ENCODE measurements around the gene WDR13.
"Not testable (repeated sequence)": the region's sequence is repeated elsewhere in the genome, so short reads cannot be mapped to it uniquely, and the experiment has no call there.

The WDR13 gene

GRCh38 chrX:48595929-48596328 lies 1.4 kb upstream of the WDR13 start:
- DNase-seq (ENCODE audit: low spot score) = no peak

GRCh38 chrX:48598614-48599013 lies 1.3 kb downstream of the WDR13 start:
- no peak for DNase-seq (ENCODE audit: low spot score)

- no peak for DNase-seq (ENCODE audit: low spot score)
Measured at GRCh38 chrX:48599341-48599740, 2.0 kb downstream of the WDR13 start.

GRCh38 chrX:48600226-48600625 lies 2.9 kb downstream of the WDR13 start:
- no peak for DNase-seq (ENCODE audit: low spot score)

GRCh38 chrX:48601741-48602394 lies 4.6 kb downstream of the WDR13 start:
- no peak for DNase-seq (ENCODE audit: low spot score)

GRCh38 chrX:48604701-48605100 lies 7.4 kb downstream of the WDR13 start:
- no peak for DNase-seq (ENCODE audit: low spot score)

GRCh38 chrX:48606091-48606490 lies 8.8 kb downstream of the WDR13 start:
- no peak for DNase-seq (ENCODE audit: low spot score)

GRCh38 chrX:48611703-48612102 lies 14.4 kb downstream of the WDR13 start:
- DNase-seq (ENCODE audit: low spot score) = no peak

GRCh38 chrX:48613502-48614160 lies 16.3 kb downstream of the WDR13 start:
- no peak for DNase-seq (ENCODE audit: low spot score)

GRCh38 chrX:48616576-48616975 lies 19.3 kb downstream of the WDR13 start:
- no peak for DNase-seq (ENCODE audit: low spot score)

- DNase-seq (ENCODE audit: low spot score) = no peak
Measured at GRCh38 chrX:48617542-48618340, 20.4 kb downstream of the WDR13 start.

GRCh38 chrX:48626401-48627298 lies 29.4 kb downstream of the WDR13 start:
- DNase-seq (ENCODE audit: low spot score) = no peak

GRCh38 chrX:48631376-48632090 lies 34.2 kb downstream of the WDR13 start:
- peak; percentile 86 for DNase-seq (ENCODE audit: low spot score)

GRCh38 chrX:48632207-48632606 lies 34.9 kb downstream of the WDR13 start:
- DNase-seq (ENCODE audit: low spot score) = no peak

GRCh38 chrX:48636301-48636700 lies 39.0 kb downstream of the WDR13 start:
- DNase-seq (ENCODE audit: low spot score) = no peak

GRCh38 chrX:48636776-48637175 lies 39.5 kb downstream of the WDR13 start:
- no peak for DNase-seq (ENCODE audit: low spot score)

- no peak for DNase-seq (ENCODE audit: low spot score)
Measured at GRCh38 chrX:48645669-48646068, 48.4 kb downstream of the WDR13 start.

- DNase-seq (ENCODE audit: low spot score) = peak; percentile 44
Measured at GRCh38 chrX:48648336-48648751, 51.1 kb downstream of the WDR13 start.

- DNase-seq (ENCODE audit: low spot score) = no peak
Measured at GRCh38 chrX:48649102-48649501, 51.8 kb downstream of the WDR13 start.

- not testable (repeated sequence) for DNase-seq (ENCODE audit: low spot score)
Measured at GRCh38 chrX:48652055-48652579, 54.8 kb downstream of the WDR13 start.

GRCh38 chrX:48654746-48655145 lies 57.5 kb downstream of the WDR13 start:
- not testable (repeated sequence) for DNase-seq (ENCODE audit: low spot score)

Measured in kidney tubule cell (primary cell).